ENCODE measurements around the gene KRT73.

The KRT73 gene

DNA sequence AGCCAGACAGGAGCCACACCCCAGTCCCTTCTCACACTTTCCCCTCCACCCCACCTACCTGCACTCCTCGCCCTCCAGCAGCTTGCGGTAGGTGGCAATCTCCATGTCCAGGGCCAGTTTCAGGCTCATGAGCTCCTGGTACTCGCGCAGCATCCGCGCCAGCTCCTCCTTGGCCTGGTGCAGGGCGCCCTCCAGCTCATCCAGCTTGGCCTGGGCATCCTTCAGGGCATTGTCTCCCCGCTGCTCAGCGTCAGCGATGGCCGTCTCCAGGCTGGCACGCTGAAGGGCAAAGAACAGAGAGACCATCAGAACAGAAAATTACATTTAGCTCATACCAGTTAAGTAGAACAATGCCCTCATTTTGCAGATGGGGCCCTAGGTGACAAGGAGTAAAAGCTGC, 50.2 kb downstream of the KRT73 start:
- no peak for DNase-seq (ENCODE audit: low read depth in 2 of 2)

GRCh38 chr12:52566847-52567291, 51.5 kb downstream of the KRT73 start:
- no peak for DNase-seq (ENCODE audit: low read depth in 2 of 2)

GRCh38 chr12:52564582-52564981, 53.8 kb downstream of the KRT73 start:
- DNase-seq (ENCODE audit: low read depth in 2 of 2), result no peak

- no peak for DNase-seq (ENCODE audit: low read depth in 2 of 2)
These were observed 56.4 kb downstream of the KRT73 start for GRCh38 chr12:52561880-52562449.

- DNase-seq (ENCODE audit: low read depth in 2 of 2), result no peak
These were observed 58.4 kb downstream of the KRT73 start for GRCh38 chr12:52559979-52560378.

DNA sequence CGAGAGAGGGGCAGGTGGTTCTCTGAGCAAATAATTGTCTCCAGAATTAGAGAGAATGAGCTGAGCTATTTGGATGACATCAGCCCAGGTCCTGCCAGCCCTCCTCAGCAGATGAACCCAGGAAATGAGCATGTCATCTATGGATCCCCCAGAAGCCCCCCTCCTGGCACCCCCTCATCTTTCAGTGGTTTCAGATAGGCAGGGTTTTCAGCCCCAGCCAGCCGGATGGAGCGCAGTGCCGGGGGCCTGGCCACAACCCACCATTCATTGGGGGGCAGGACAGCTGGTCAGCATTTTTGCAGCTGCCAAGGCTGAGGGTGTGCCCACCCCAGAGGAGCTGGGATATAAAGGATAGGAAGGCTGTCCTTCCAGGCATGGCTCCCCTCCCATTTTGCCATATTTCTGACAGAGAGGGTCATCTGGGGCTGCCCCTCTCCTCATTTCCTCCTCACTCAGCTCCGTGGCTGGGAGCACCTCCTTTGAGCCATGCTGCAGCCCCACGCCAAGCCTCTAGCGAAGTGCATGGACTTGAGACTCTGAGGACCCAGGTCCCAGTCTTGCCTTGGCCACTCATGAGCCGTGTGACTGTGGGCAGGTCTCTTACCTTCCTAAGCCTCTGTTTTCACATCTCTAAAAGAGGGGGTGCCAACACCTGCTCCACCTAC, 59.4 kb downstream of the KRT73 start:
- DNase-seq (ENCODE audit: low read depth in 2 of 2), result no peak

All from stimulated activated CD4-positive, alpha-beta T cell treated with anti-CD3 and anti-CD28 coated beads, Interleukin-12 subunit alpha, Interleukin-12 subunit beta, amount 100 ng/mL, for 24 hours (primary cell).